ENCODE measurements around the gene MSANTD1. TPM values are rescaled to one million over a fixed set of nuclear protein-coding genes. Genes with fewer than 3 reads are reported as not detected.
"Not testable (repeated sequence)": the region's sequence is repeated elsewhere in the genome, so short reads cannot be mapped to it uniquely, and the experiment has no call there.

Gene MSANTD1
- total and polyA plus RNA-seq, 10 of the 15 experiments (the other 5 are each of a cell fraction or from before 2014, with no cell fraction given), result 0.07 to 0.87 (median 0.22) TPM; not detected in 2

DNA sequence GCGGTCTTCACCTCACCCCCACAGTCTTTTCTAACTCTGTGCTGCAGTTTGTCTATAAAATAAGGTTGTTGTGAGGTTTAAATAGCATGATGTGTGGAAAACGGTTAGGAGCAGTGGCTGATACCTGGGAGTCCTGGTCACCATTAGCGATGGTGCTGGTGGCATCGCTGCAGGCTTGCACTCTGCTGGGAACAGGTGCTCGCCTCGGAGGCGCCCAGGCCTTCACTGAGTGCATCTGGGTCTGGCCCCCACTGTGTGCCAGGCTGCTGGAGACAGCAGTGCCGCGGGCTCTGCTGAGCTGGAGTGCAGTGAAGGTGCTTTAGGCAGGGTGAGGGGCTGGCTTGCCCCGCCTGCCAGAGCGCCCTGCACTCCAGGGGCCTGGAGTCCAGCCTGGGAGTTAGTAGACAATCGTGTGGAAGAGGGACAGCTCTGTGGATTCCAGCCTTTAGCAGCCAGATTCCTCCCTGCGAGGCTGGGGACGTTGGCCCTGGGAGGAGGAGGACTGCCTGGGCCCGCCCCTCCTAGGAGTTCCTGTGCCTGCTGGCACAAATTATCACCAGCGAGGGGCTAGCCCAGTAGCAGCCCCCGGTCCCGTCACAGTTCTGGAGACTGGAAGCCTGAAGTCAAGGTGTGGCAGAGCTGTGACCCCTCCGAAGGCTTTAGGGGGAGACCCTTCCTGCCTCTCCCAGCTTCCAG lies 51.2 kb downstream of the MSANTD1 start (continued):
- TF ChIP-seq, protein P1, sequence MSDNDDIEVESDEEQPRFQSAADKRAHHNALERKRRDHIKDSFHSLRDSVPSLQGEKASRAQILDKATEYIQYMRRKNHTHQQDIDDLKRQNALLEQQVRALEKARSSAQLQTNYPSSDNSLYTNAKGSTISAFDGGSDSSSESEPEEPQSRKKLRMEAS (IDR thresholded peaks at IDR 0.05; ENCODE audit: low read depth, low read length), result no peak

GRCh38 chr4:3300882-3301281 lies 51.9 kb downstream of the MSANTD1 start:
- H3K4me1 ChIP-seq (ENCODE audit: control insufficient read depth, insufficient read depth, low read length), result peaks cover 16% of the 10 kb centered on the region
- FAIRE-seq; RAD21 ChIA-PET (ENCODE audit: unreplicated experiment): not testable (repeated sequence)

GRCh38 chr4:3301450-3302172 lies 52.7 kb downstream of the MSANTD1 start:
- in situ Hi-C loops (cut with MboI), result no loop called here
- Histone ChIP-seq H3K9ac (ENCODE audit: control insufficient read depth, insufficient read depth, low read length) (no peak overlapping the region), H3K36me3 (ENCODE audit: control insufficient read depth in 2 of 2, insufficient read depth in 2 of 2, low read length in 1 of 2) (no peaks in the 10 kb centered on the region), H3K79me2 (ENCODE audit: control insufficient read depth, insufficient read depth, low read length) (no peaks in the 10 kb centered on the region), H3K9me3 (replicated peaks; ENCODE audit: control insufficient read depth, insufficient read depth, low read length) (no peaks in the 10 kb centered on the region; the same call in 2 of the 3 replicates), H2AFZ (ENCODE audit: control insufficient read depth, low read depth, low read length) (peak overlapping the region; percentile 61), H3K4me3 (no peak overlapping the region), H3K27me3 (replicated peaks in 1 of 2; ENCODE audit: control insufficient read depth in 2 of 2, insufficient read depth in 2 of 2, low read length in 1 of 2) (no peaks in the 10 kb centered on the region), H3K4me2 (ENCODE audit: control insufficient read depth, insufficient read depth) (0 out of 2 replicates have a peak overlapping the region, but pooled peaks have one; percentile 22), H3K4me1 (ENCODE audit: control insufficient read depth, insufficient read depth, low read length) (peaks cover 16% of the 10 kb centered on the region), H3K27ac (ENCODE audit: control insufficient read depth, insufficient read depth) (no peak overlapping the region), H4K20me1 (ENCODE audit: control insufficient read depth, insufficient read depth) (no peaks in the 10 kb centered on the region)
- CTCF ChIA-PET, result no interaction called here
- 44% methylated on average over 13 of the region's 15 CpGs for WGBS (ENCODE audit: insufficient coverage, insufficient replicate concordance, low lambda C conversion rate, missing lambda C conversion rate)
- SMC1A ChIA-PET (ENCODE audit: uncharacterized antibody, unreplicated experiment), result interaction anchor here (1.5 kb wide), 1 partner anchor 10 kb away, joined by 4 read pairs; no protein-coding TSS in a partner anchor
- DNase-seq (ENCODE audit: low read depth, low spot score), result no peak
- no peak for FAIRE-seq
- POLR2A ChIA-PET, result no interaction called here
- RAD21 ChIA-PET (ENCODE audit: unreplicated experiment), result no interaction called here
- intact Hi-C loops (cut with micrococcal nuclease; ENCODE audit: unreplicated experiment), result no loop called here
- no peak for ATAC-seq
- no TSS peak for BruUV-seq (replicated peaks)
- TF ChIP-seq IKZF2 (IDR thresholded peaks at IDR 0.05) (no peak), ZNF217 (IDR thresholded peaks at IDR 0.05) (no peak), HDAC6 (IDR thresholded peaks at IDR 0.05; ENCODE audit: unreplicated experiment) (no peak), WRNIP1 (IDR thresholded peaks at IDR 0.05; ENCODE audit: borderline replicate concordance, low read depth, low read length) (no peak), MXI1 (IDR thresholded peaks at IDR 0.05; ENCODE audit: low read depth, low read length) (no peak)
- TF ChIP-seq, protein P2, sequence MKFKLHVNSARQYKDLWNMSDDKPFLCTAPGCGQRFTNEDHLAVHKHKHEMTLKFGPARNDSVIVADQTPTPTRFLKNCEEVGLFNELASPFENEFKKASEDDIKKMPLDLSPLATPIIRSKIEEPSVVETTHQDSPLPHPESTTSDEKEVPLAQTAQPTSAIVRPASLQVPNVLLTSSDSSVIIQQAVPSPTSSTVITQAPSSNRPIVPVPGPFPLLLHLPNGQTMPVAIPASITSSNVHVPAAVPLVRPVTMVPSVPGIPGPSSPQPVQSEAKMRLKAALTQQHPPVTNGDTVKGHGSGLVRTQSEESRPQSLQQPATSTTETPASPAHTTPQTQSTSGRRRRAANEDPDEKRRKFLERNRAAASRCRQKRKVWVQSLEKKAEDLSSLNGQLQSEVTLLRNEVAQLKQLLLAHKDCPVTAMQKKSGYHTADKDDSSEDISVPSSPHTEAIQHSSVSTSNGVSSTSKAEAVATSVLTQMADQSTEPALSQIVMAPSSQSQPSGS (IDR thresholded peaks at IDR 0.05; ENCODE audit: low read length), result no peak
- TF ChIP-seq, protein P3, sequence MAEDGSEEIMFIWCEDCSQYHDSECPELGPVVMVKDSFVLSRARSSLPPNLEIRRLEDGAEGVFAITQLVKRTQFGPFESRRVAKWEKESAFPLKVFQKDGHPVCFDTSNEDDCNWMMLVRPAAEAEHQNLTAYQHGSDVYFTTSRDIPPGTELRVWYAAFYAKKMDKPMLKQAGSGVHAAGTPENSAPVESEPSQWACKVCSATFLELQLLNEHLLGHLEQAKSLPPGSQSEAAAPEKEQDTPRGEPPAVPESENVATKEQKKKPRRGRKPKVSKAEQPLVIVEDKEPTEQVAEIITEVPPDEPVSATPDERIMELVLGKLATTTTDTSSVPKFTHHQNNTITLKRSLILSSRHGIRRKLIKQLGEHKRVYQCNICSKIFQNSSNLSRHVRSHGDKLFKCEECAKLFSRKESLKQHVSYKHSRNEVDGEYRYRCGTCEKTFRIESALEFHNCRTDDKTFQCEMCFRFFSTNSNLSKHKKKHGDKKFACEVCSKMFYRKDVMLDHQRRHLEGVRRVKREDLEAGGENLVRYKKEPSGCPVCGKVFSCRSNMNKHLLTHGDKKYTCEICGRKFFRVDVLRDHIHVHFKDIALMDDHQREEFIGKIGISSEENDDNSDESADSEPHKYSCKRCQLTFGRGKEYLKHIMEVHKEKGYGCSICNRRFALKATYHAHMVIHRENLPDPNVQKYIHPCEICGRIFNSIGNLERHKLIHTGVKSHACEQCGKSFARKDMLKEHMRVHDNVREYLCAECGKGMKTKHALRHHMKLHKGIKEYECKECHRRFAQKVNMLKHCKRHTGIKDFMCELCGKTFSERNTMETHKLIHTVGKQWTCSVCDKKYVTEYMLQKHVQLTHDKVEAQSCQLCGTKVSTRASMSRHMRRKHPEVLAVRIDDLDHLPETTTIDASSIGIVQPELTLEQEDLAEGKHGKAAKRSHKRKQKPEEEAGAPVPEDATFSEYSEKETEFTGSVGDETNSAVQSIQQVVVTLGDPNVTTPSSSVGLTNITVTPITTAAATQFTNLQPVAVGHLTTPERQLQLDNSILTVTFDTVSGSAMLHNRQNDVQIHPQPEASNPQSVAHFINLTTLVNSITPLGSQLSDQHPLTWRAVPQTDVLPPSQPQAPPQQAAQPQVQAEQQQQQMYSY (CRISPR knock-in tag; IDR thresholded peaks at IDR 0.05), result no peak

More at GRCh38 chr4:3300882-3301281, 51.9 kb downstream of the MSANTD1 start:
- H2AFZ ChIP-seq (ENCODE audit: control insufficient read depth, low read depth, low read length); H3K36me3 ChIP-seq (ENCODE audit: control insufficient read depth in 2 of 2, insufficient read depth in 2 of 2, low read length in 1 of 2); intact Hi-C loops (cut with micrococcal nuclease; ENCODE audit: unreplicated experiment); in situ Hi-C loops (cut with MboI); ATAC-seq; H3K4me3 ChIP-seq; H3K79me2 ChIP-seq (ENCODE audit: control insufficient read depth, insufficient read depth, low read length); DNase-seq (ENCODE audit: low read depth, low spot score); CTCF ChIA-PET; BruUV-seq (replicated peaks); H4K20me1 ChIP-seq (ENCODE audit: control insufficient read depth, insufficient read depth); H3K4me2 ChIP-seq (ENCODE audit: control insufficient read depth, insufficient read depth); SMC1A ChIA-PET (ENCODE audit: uncharacterized antibody, unreplicated experiment); H3K27me3 ChIP-seq (replicated peaks in 1 of 2; ENCODE audit: control insufficient read depth in 2 of 2, insufficient read depth in 2 of 2, low read length in 1 of 2); POLR2A ChIA-PET; H3K27ac ChIP-seq (ENCODE audit: control insufficient read depth, insufficient read depth); H3K9ac ChIP-seq (ENCODE audit: control insufficient read depth, insufficient read depth, low read length); H3K9me3 ChIP-seq (replicated peaks; ENCODE audit: control insufficient read depth, insufficient read depth, low read length): not testable (repeated sequence)
- WGBS (ENCODE audit: insufficient coverage, insufficient replicate concordance, low lambda C conversion rate, missing lambda C conversion rate), result 35% methylated on average over 15 of the region's 15 CpGs
